Caco-2 (cell line): ENCODE measurements around the gene LY6G5C. TPM values are rescaled to one million over a fixed set of nuclear protein-coding genes. Genes with fewer than 3 reads are reported as not detected.
A peak's percentile ranks its signal among the peaks of the same experiment; 100 is the strongest.

Source experiments
- BruUV-seq: library from RNA; stranded (reverse); fragments of 400-500 nt; replicated peaks from 2 replicates; lab custom pipeline; 2021; lab: Mats Ljungman, UMichigan
- CTCF ChIA-PET: fragments of 300-600 bp; sonication (Branson Sonifier 250); formaldehyde crosslinking; loops from one replicate; lab custom pipeline; 2022; ENCODE audit warnings: antibody characterized with exemption; lab: Charles Lee
- POLR2A ChIA-PET: fragments of 300-600 bp; sonication (Branson Sonifier 250); formaldehyde crosslinking; loops from one replicate; lab custom pipeline; 2022; ENCODE audit warnings: antibody characterized with exemption; lab: Charles Lee
- DNase-seq, 2 experiments: peaks; one replicate each; pipeline versions ENCODE4 v3.0.0 to v3.0.0-alpha.2; 2020 to 2022
- H3K27me3 ChIP-seq: replicated peaks from 2 replicates; pipeline ENCODE4 v1.6.0; 2011; ENCODE audit warnings: low read length; ENCODE audit not compliant: control insufficient read depth, insufficient read depth
- H3K36me3 ChIP-seq: 2 replicates; pipeline ENCODE4 v1.5.1; 2011; ENCODE audit warnings: low read length; ENCODE audit not compliant: control insufficient read depth, insufficient read depth
- H3K4me1 ChIP-seq: fragments of 250-450 bp; sonication (Bioruptor Pico); 2 replicates; pipeline ENCODE4 v1.5.1; 2020; ENCODE audit warnings: mild to moderate bottlenecking
- H3K4me3 ChIP-seq: 2 replicates; pipeline ENCODE4 v1.5.1; 2011; ENCODE audit warnings: low read depth, mild to moderate bottlenecking, control low read depth, low read length
- H3K9me3 ChIP-seq: fragments of 250-450 bp; sonication (Bioruptor Pico); 2 replicates; pipeline ENCODE4 v1.5.1; 2020; ENCODE audit warnings: mild to moderate bottlenecking, moderate library complexity
- H3K27ac Mint-ChIP-seq: one replicate; pipeline ENCODE4 v1.8.0; 2022; ENCODE audit warnings: mixed read lengths; ENCODE audit not compliant: unreplicated experiment
- H3K27me3 Mint-ChIP-seq: one replicate; pipeline ENCODE4 v1.8.0; 2022; ENCODE audit warnings: mixed read lengths; ENCODE audit not compliant: insufficient read depth, unreplicated experiment
- H3K36me3 Mint-ChIP-seq: one replicate; pipeline ENCODE4 v1.8.0; 2022; ENCODE audit warnings: mild to moderate bottlenecking, mixed read lengths; ENCODE audit not compliant: insufficient read depth, unreplicated experiment
- H3K4me1 Mint-ChIP-seq: one replicate; pipeline ENCODE4 v1.8.0; 2022; ENCODE audit warnings: low read depth, mixed read lengths; ENCODE audit not compliant: unreplicated experiment
- H3K4me3 Mint-ChIP-seq: one replicate; pipeline ENCODE4 v1.8.0; 2022; ENCODE audit warnings: mild to moderate bottlenecking, moderate library complexity, mixed read lengths; ENCODE audit not compliant: unreplicated experiment
- H3K9me3 Mint-ChIP-seq: one replicate; pipeline ENCODE4 v1.8.0; 2022; ENCODE audit warnings: mixed read lengths; ENCODE audit not compliant: unreplicated experiment
- CTCF ChIP-seq, 2 experiments: fragments of 200-600 bp in 1 of 2; IDR thresholded peaks; 1 replicate in 1 of 2; 2 replicates in 1 of 2; pipeline versions ENCODE4 v1.5.1 to v1.8.0; 2011 to 2022; ENCODE audit warnings: antibody characterized with exemption in 1 of 2, control low read depth in 1 of 2, inconsistent platforms in 1 of 2, low read depth in 1 of 2, low read length in 1 of 2, mild to moderate bottlenecking in 1 of 2, moderate library complexity in 1 of 2; ENCODE audit not compliant: insufficient read depth in 1 of 2, severe bottlenecking in 1 of 2, unreplicated experiment in 1 of 2
- intact Hi-C: fragments of 100-400 bp; cut with micrococcal nuclease; formaldehyde crosslinking; loops from one replicate; pipeline ENCODE4 v1.10.0; 2022; ENCODE audit not compliant: unreplicated experiment
- total RNA-seq: library from RNA; stranded (reverse); gene quantifications from 2 replicates; pipeline ENCODE4 v1.2.3, GENCODE V29; 2022

Gene LY6G5C
- total RNA-seq, 1 experiment from 2014 or later: 2.9 TPM

DNA sequence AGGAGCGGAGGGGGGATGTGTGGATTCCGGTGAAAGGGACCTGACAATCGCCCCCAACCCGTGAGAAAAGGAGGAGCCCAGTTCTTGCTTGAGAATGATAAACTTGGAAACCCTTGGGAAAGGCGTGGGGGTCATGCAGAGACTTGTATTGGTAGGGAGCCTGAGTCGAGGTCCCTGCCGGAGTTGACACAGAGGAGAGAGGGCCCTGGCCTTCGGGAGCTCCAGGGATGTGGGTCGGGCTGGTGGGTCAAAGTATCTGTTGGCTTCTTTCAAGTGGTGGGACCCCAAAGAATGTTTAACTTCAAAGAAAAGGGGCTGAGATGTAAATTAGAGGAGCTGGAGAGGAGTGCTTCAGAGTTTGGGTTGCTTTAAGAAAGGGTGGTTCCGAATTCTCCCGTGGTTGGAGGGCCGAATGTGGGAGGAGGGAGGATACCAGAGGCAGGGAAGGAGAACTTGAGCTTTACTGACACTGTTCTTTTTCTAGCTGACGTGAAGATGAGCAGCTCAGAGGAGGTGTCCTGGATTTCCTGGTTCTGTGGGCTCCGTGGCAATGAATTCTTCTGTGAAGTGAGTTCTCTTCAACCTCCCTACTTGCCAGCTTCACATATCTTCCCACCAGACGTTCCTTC, 14.4 kb downstream of the LY6G5C start:
- no peak for TF ChIP-seq CTCF (IDR thresholded peaks at IDR 0.05; ENCODE audit: insufficient read depth in 1 of 2, low read depth in 1 of 2, low read length in 1 of 2, severe bottlenecking in 1 of 2, unreplicated experiment in 1 of 2)
- POLR2A ChIA-PET: no interaction called here
- H3K4me3 Mint-ChIP-seq: peak overlapping the region; percentile 86
- no peak for DNase-seq
- H3K4me1 Mint-ChIP-seq: peaks cover 25% of the 10 kb centered on the region
- intact Hi-C loops: loop anchor here (5.0 kb wide), 3 partner anchors 71 to 161 kb away; partner anchors contain the start of genes ATP6V1G2, CLIC1, HSPA1B and NFKBIL1
- H3K9me3 Mint-ChIP-seq: no peaks in the 10 kb centered on the region
- no peaks in the 10 kb centered on the region for H3K9me3 ChIP-seq
- peaks cover 4% of the 10 kb centered on the region for H3K36me3 ChIP-seq
- H3K27ac Mint-ChIP-seq: peak overlapping the region; percentile 96
- peaks cover 17% of the 10 kb centered on the region for H3K4me1 ChIP-seq
- no peaks in the 10 kb centered on the region for H3K27me3 ChIP-seq
- H3K4me3 ChIP-seq: peak overlapping the region; percentile 90
- no peaks in the 10 kb centered on the region for H3K27me3 Mint-ChIP-seq
- CTCF ChIA-PET: interaction anchor here (0.7 to 1.0 kb wide), 3 partner anchors 15 to 89 kb away, joined by 3 to 7 read pairs (median 3); partner anchors contain the start of gene LY6G5C
- no TSS peak for BruUV-seq
- H3K36me3 Mint-ChIP-seq: peaks cover 94% of the 10 kb centered on the region

- Mint-ChIP-seq H3K4me3 (peak within 1 kb of the TSS; percentile 86), H3K27ac (peak within 1 kb of the TSS; percentile 96), H3K9me3 (no peaks in the 10 kb centered on the region), H3K4me1 (peaks cover 25% of the 10 kb centered on the region), H3K36me3 (peaks cover 94% of the 10 kb centered on the region), H3K27me3 (no peaks in the 10 kb centered on the region)
- no TSS peak for BruUV-seq
- peak within 1 kb of the TSS; percentile 90 for H3K4me3 ChIP-seq
- POLR2A ChIA-PET: interaction anchor here (0.6 to 2.0 kb wide), 7 partner anchors 8 to 197 kb away, joined by 4 to 25 read pairs (median 7); partner anchors contain the start of genes APOM, BAG6, HSPA1A and HSPA1B
- intact Hi-C loops: loop anchor here (1.0 to 5.0 kb wide), 5 partner anchors 13 to 162 kb away; partner anchors contain the start of genes ATP6V1G2, BAG6, CLIC1 and HSPA1B
- TF ChIP-seq CTCF (IDR thresholded peaks at IDR 0.05; ENCODE audit: insufficient read depth in 1 of 2, low read depth in 1 of 2, low read length in 1 of 2, severe bottlenecking in 1 of 2, unreplicated experiment in 1 of 2): no peak
- H3K36me3 ChIP-seq: peaks cover 4% of the 10 kb centered on the region
- H3K4me1 ChIP-seq: peaks cover 17% of the 10 kb centered on the region
- H3K27me3 ChIP-seq: no peaks in the 10 kb centered on the region
- no peaks in the 10 kb centered on the region for H3K9me3 ChIP-seq
- peak; percentile 97 to 98 for DNase-seq
- CTCF ChIA-PET: interaction anchor here (0.9 to 1.0 kb wide), 3 partner anchors 15 to 73 kb away, joined by 3 to 7 read pairs (median 5); partner anchors contain the start of genes ABHD16A and LY6G5C
These were observed 15.1 kb downstream of the LY6G5C start, which contains the start of gene CSNK2B for GRCh38 chr6:31665501-31666336. TSS of gene CSNK2B (plus strand) at chr6:31666080. CDS start at chr6:31666832, 752 bp downstream.
